DND-41 (cell line): ENCODE data around the gene CFAP58.

Source experiments
- EZH2 ChIP-seq: IDR thresholded peaks from 3 replicates; pipeline ENCODE4 v1.6.1; 2012; ENCODE audit warnings: borderline replicate concordance, low read depth, mild to moderate bottlenecking, moderate library complexity, low read length, inconsistent platforms; ENCODE audit not compliant: severe bottlenecking
- TF ChIP-seq, protein P1 (sequence below): IDR thresholded peaks from 2 replicates; pipeline ENCODE4 v1.5.1; 2012; ENCODE audit warnings: borderline replicate concordance, low read length, moderate library complexity, mild to moderate bottlenecking; ENCODE audit not compliant: poor library complexity, severe bottlenecking; ENCODE audit errors: extremely low read depth

DNA sequence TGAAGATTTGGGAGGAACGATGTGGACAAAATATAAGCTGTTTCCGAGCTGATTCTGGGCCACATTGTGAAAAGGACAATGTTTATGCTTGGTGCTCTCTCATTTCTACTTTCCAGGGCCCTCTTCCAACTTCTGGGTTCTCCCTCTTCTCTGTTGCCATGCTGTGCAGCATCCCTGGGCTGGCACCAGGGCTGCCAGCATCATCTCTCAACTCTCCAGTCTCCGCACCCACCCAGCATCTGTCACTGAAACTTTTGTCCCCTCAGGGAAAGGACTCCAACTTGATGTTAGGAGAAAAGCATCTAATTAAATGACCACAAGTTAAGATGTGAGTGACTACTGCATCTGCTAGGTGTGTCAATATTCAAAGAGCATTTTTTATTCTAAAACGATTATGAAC lies 26.7 kb downstream of the CFAP58 start:
- TF ChIP-seq, protein P1, sequence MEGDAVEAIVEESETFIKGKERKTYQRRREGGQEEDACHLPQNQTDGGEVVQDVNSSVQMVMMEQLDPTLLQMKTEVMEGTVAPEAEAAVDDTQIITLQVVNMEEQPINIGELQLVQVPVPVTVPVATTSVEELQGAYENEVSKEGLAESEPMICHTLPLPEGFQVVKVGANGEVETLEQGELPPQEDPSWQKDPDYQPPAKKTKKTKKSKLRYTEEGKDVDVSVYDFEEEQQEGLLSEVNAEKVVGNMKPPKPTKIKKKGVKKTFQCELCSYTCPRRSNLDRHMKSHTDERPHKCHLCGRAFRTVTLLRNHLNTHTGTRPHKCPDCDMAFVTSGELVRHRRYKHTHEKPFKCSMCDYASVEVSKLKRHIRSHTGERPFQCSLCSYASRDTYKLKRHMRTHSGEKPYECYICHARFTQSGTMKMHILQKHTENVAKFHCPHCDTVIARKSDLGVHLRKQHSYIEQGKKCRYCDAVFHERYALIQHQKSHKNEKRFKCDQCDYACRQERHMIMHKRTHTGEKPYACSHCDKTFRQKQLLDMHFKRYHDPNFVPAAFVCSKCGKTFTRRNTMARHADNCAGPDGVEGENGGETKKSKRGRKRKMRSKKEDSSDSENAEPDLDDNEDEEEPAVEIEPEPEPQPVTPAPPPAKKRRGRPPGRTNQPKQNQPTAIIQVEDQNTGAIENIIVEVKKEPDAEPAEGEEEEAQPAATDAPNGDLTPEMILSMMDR, result no peak
- TF ChIP-seq EZH2, result no peak
